ENCODE measurements around the gene MCAM. TPM values are rescaled to one million over a fixed set of nuclear protein-coding genes. Genes with fewer than 3 reads are reported as not detected.

MCAM gene
- total and polyA plus RNA-seq, 10 of the 15 experiments (the other 5 are each of a cell fraction or from before 2014, with no cell fraction given): 3.1 to 19.7 (median 9.3) TPM

GRCh38 chr11:119282495-119282894 is 34.4 kb downstream of the MCAM start:
- Histone ChIP-seq H3K36me3 (ENCODE audit: control insufficient read depth in 2 of 2, insufficient read depth in 2 of 2, low read length in 1 of 2) (peaks cover 10 to 39% of the 10 kb centered on the region in 2 experiments), H3K9me3 (replicated peaks; ENCODE audit: control insufficient read depth, insufficient read depth, low read length) (no peaks in the 10 kb centered on the region), H3K4me3 (no peak overlapping the region), H3K4me1 (ENCODE audit: control insufficient read depth, insufficient read depth, low read length) (no peaks in the 10 kb centered on the region), H3K9ac (ENCODE audit: control insufficient read depth, insufficient read depth, low read length) (no peak overlapping the region), H2AFZ (ENCODE audit: control insufficient read depth, low read depth, low read length) (no peak overlapping the region), H4K20me1 (ENCODE audit: control insufficient read depth, insufficient read depth) (no peaks in the 10 kb centered on the region), H3K79me2 (ENCODE audit: control insufficient read depth, insufficient read depth, low read length) (no peaks in the 10 kb centered on the region), H3K27me3 (replicated peaks in 1 of 2; ENCODE audit: control insufficient read depth in 2 of 2, insufficient read depth in 2 of 2, low read length in 1 of 2) (no peaks in the 10 kb centered on the region), H3K4me2 (ENCODE audit: control insufficient read depth, insufficient read depth) (no peak overlapping the region), H3K27ac (ENCODE audit: control insufficient read depth, insufficient read depth) (no peak overlapping the region)
- TF ChIP-seq NR2F1 (conservative IDR thresholded peaks at IDR 0.05): no peak
- no peak for TF ChIP-seq CEBPB (IDR thresholded peaks at IDR 0.05; ENCODE audit: borderline replicate concordance in 1 of 2, low read depth in 2 of 2, low read length in 2 of 2)
- TF ChIP-seq RUNX3 (IDR thresholded peaks at IDR 0.05; ENCODE audit: low read length): no peak
- FAIRE-seq (no peak), DNase-seq (ENCODE audit: low read depth, low spot score) (no peak), ATAC-seq (no peak)
- in situ Hi-C loops (cut with MboI): no loop called here
- 84% methylated on average over 7 of the region's 7 CpGs for WGBS (ENCODE audit: insufficient coverage, insufficient replicate concordance, low lambda C conversion rate, missing lambda C conversion rate)
- ChIA-PET SMC1A (ENCODE audit: uncharacterized antibody, unreplicated experiment) (interaction anchor here (1.0 to 1.6 kb wide), 10 partner anchors 13 to 86 kb away, joined by 3 to 9 read pairs (median 3); no protein-coding TSS in a partner anchor), CTCF (interaction anchor here (0.6 to 7.2 kb wide), 12 partner anchors 11 to 215 kb away, joined by 3 to 54 read pairs (median 6); partner anchors contain the start of genes CBL, HINFP, NLRX1 and VPS11), POLR2A (interaction anchor here (0.7 to 1.1 kb wide), 3 partner anchors 70 to 78 kb away, joined by 3 to 8 read pairs (median 4); partner anchors contain the start of gene CBL), RAD21 (ENCODE audit: unreplicated experiment) (interaction anchor here (0.7 to 2.9 kb wide), 8 partner anchors 8 to 86 kb away, joined by 3 to 22 read pairs (median 6); no protein-coding TSS in a partner anchor)
- no TSS peak for BruUV-seq (replicated peaks)
- intact Hi-C loops (cut with micrococcal nuclease; ENCODE audit: unreplicated experiment): no loop called here

GRCh38 chr11:119277660-119278059 is 39.3 kb downstream of the MCAM start:
- no TSS peak for BruUV-seq (replicated peaks)
- TF ChIP-seq STAT1 (conservative IDR thresholded peaks at IDR 0.05): no peak
- ChIA-PET SMC1A (ENCODE audit: uncharacterized antibody, unreplicated experiment) (interaction anchor here (0.8 to 2.0 kb wide), 4 partner anchors 8 to 66 kb away, joined by 3 to 5 read pairs (median 4); no protein-coding TSS in a partner anchor), POLR2A (no interaction called here), CTCF (interaction anchor here (0.9 to 7.2 kb wide), 10 partner anchors 11 to 211 kb away, joined by 3 to 49 read pairs (median 4); partner anchors contain the start of genes CBL and NLRX1), RAD21 (ENCODE audit: unreplicated experiment) (interaction anchor here (0.7 kb wide), 1 partner anchor 1626 kb away, joined by 3 read pairs; no protein-coding TSS in a partner anchor)
- no peaks in the 10 kb centered on the region for H3K9me3 ChIP-seq (replicated peaks; ENCODE audit: control insufficient read depth, insufficient read depth, low read length)
- ATAC-seq: no peak
- no peak overlapping the region for H3K4me3 ChIP-seq
- in situ Hi-C loops (cut with MboI) (no loop called here), intact Hi-C loops (cut with micrococcal nuclease; ENCODE audit: unreplicated experiment) (no loop called here)
- H3K79me2 ChIP-seq (ENCODE audit: control insufficient read depth, insufficient read depth, low read length): no peaks in the 10 kb centered on the region
- no peak overlapping the region for H3K4me2 ChIP-seq (ENCODE audit: control insufficient read depth, insufficient read depth)
- peaks cover 7 to 29% of the 10 kb centered on the region in 2 experiments for H3K36me3 ChIP-seq (ENCODE audit: control insufficient read depth in 2 of 2, insufficient read depth in 2 of 2, low read length in 1 of 2)
- no peaks in the 10 kb centered on the region for H3K27me3 ChIP-seq (replicated peaks in 1 of 2; ENCODE audit: control insufficient read depth in 2 of 2, insufficient read depth in 2 of 2, low read length in 1 of 2)
- FAIRE-seq: no peak
- H3K4me1 ChIP-seq (ENCODE audit: control insufficient read depth, insufficient read depth, low read length): no peaks in the 10 kb centered on the region
- DNase-seq (ENCODE audit: low read depth, low spot score): no peak
- H4K20me1 ChIP-seq (ENCODE audit: control insufficient read depth, insufficient read depth): no peaks in the 10 kb centered on the region
- 44% methylated on average over 1 of the region's 1 CpG for WGBS (ENCODE audit: insufficient coverage, insufficient replicate concordance, low lambda C conversion rate, missing lambda C conversion rate)
- H3K9ac ChIP-seq (ENCODE audit: control insufficient read depth, insufficient read depth, low read length): no peak overlapping the region
- no peak overlapping the region for H2AFZ ChIP-seq (ENCODE audit: control insufficient read depth, low read depth, low read length)
- H3K27ac ChIP-seq (ENCODE audit: control insufficient read depth, insufficient read depth): no peak overlapping the region

All from GM12878 (cell line).